Gastrocnemius medialis (tissue), 4 donors: ENCODE data around the gene DEPDC4.

Source experiments
- CTCF ChIP-seq, 5 experiments: fragments of 450-650 bp in 3 of 5; fragments of 200-600 bp in 2 of 5; sonication (generic) in 2 of 5; IDR thresholded peaks in 4 of 5; conservative IDR thresholded peaks in 1 of 5; 1 replicate in 4 of 5; 2 replicates in 1 of 5; pipeline ENCODE4 v1.5.1; 2016 to 2019; ENCODE audit warnings: antibody characterized with exemption in 5 of 5, mild to moderate bottlenecking in 3 of 5, moderate library complexity in 3 of 5
- POLR2A ChIP-seq, 2 donors: fragments of 450-650 bp; IDR thresholded peaks; one replicate each; pipeline ENCODE4 v1.6.1; 2017; ENCODE audit warnings: antibody characterized with exemption in 2 of 2, mild to moderate bottlenecking in 2 of 2, moderate library complexity in 2 of 2

- TF ChIP-seq CTCF (IDR thresholded peaks at IDR 0.05 in 4 of 5, conservative IDR thresholded peaks at IDR 0.05 in 1 of 5) (no peak), POLR2A (IDR thresholded peaks at IDR 0.05) (no peak)
Measured at GRCh38 chr12:100265732-100266584, 921 bp downstream of the DEPDC4 start.
